CD4-positive, alpha-beta T cell (primary cell): ENCODE measurements around the gene SECTM1. TPM values are rescaled to one million over a fixed set of nuclear protein-coding genes. Genes with fewer than 3 reads are reported as not detected.

ENCODE experiments used
- ATAC-seq: fragments of 200-7000 bp; cut with Tn5 transposase; one replicate; pipeline ENCODE4 v1.10.0; 2022; ENCODE audit warnings: mild to moderate bottlenecking; ENCODE audit not compliant: poor library complexity
- CTCF ChIA-PET: fragments of 350-600 bp; sonication (Branson Sonifier 250); formaldehyde crosslinking; loops from one replicate; lab custom pipeline; 2021; ENCODE audit warnings: antibody characterized with exemption, inconsistent platforms; lab: Charles Lee
- POLR2A ChIA-PET: fragments of 350-600 bp; sonication (Branson Sonifier 250); formaldehyde crosslinking; loops from one replicate; lab custom pipeline; 2021; ENCODE audit warnings: antibody characterized with exemption, inconsistent platforms; lab: Charles Lee
- DNase-seq, 14 experiments: peaks; one replicate each; pipeline ENCODE4 v3.0.0-alpha.2; 2013 to 2020; ENCODE audit warnings: mixed read lengths in 2 of 14
- H3K27ac ChIP-seq, 2 donors: one replicate each; pipeline versions ENCODE4 v1.5.1 to v1.7.0; 2013; ENCODE audit warnings: low read length in 2 of 2, low read depth in 1 of 2, mild to moderate bottlenecking in 1 of 2
- H3K27me3 ChIP-seq, 2 experiments: 1 replicate in 1 of 2; 2 replicates in 1 of 2; pipeline versions ENCODE4 v1.6.1 to v1.7.0; 2013; ENCODE audit warnings: low read length in 2 of 2, control low read depth in 1 of 2, mild to moderate bottlenecking in 1 of 2, moderate library complexity in 1 of 2; ENCODE audit not compliant: insufficient read depth in 2 of 2, control insufficient read depth in 1 of 2
- H3K36me3 ChIP-seq: one replicate; pipeline ENCODE4 v1.6.1; 2013; ENCODE audit warnings: low read length, control low read depth; ENCODE audit not compliant: insufficient read depth
- H3K4me1 ChIP-seq: one replicate; pipeline ENCODE4 v1.6.1; 2013; ENCODE audit warnings: low read length, control low read depth; ENCODE audit not compliant: insufficient read depth
- H3K4me3 ChIP-seq: one replicate; pipeline ENCODE4 v1.5.1; 2013; ENCODE audit warnings: mild to moderate bottlenecking, low read length, moderate library complexity
- H3K9me3 ChIP-seq, 2 experiments: 1 replicate in 1 of 2; 2 replicates in 1 of 2; pipeline versions ENCODE4 v1.6.1 to v1.7.0; 2013; ENCODE audit warnings: low read length in 2 of 2, mild to moderate bottlenecking in 2 of 2, control low read depth in 1 of 2, moderate library complexity in 1 of 2; ENCODE audit not compliant: control insufficient read depth in 1 of 2, insufficient read depth in 1 of 2
- H3K27ac Mint-ChIP-seq: one replicate; pipeline ENCODE4 v1.8.0; 2020; ENCODE audit warnings: mixed read lengths
- H3K27me3 Mint-ChIP-seq: one replicate; pipeline ENCODE4 v1.8.0; 2021; ENCODE audit warnings: mixed read lengths
- H3K36me3 Mint-ChIP-seq: one replicate; pipeline ENCODE4 v1.8.0; 2021; ENCODE audit warnings: low read depth, mixed read lengths
- H3K4me1 Mint-ChIP-seq: one replicate; pipeline ENCODE4 v1.8.0; 2021; ENCODE audit warnings: low read depth, mixed read lengths
- H3K4me3 Mint-ChIP-seq: one replicate; pipeline ENCODE4 v1.8.0; 2020; ENCODE audit warnings: mild to moderate bottlenecking, mixed read lengths
- H3K9me3 Mint-ChIP-seq: one replicate; pipeline ENCODE4 v1.8.0; 2020; ENCODE audit warnings: mixed read lengths
- intact Hi-C, 2 experiments: fragments of 100-400 bp; cut with DNase I in 1 of 2; cut with micrococcal nuclease in 1 of 2; formaldehyde crosslinking; loops; one replicate each; pipeline versions ENCODE4 v1.15.1 to v1.9.0; 2023 to 2025; cut with DNase I, micrococcal nuclease
- total RNA-seq, 174 experiments: library from RNA in 2 of 174; stranded (reverse) in 2 of 174; gene quantifications; one replicate each; pipeline ENCODE4 v1.2.3 and lab custom pipeline; 2021 to 2026
- TF ChIP-seq, protein P1 (sequence below): fragments of 200-600 bp; IDR thresholded peaks from one replicate; pipeline ENCODE4 v1.8.0; 2022; ENCODE audit warnings: antibody characterized with exemption, mild to moderate bottlenecking

Gene SECTM1
- total RNA-seq, 2 experiments from 2014 or later = 2.1 to 3.1 TPM

- Histone ChIP-seq H3K27me3 (peaks cover 0 to 8% of the 10 kb centered on the region in 2 experiments), H3K27ac (peak overlapping the region in 1 of 2 donors; percentile 22), H3K9me3 (peaks cover 0 to 5% of the 10 kb centered on the region in 2 experiments), H3K4me1 (peaks cover 39% of the 10 kb centered on the region), H3K4me3 (peak overlapping the region; percentile 71), H3K36me3 (no peaks in the 10 kb centered on the region)
- Mint-ChIP-seq H3K9me3 (no peaks in the 10 kb centered on the region), H3K36me3 (no peaks in the 10 kb centered on the region), H3K4me3 (peak overlapping the region; percentile 99), H3K27ac (peak overlapping the region; percentile 70), H3K4me1 (peaks cover 13% of the 10 kb centered on the region), H3K27me3 (peaks cover 4% of the 10 kb centered on the region)
- ATAC-seq (peak; percentile 43), DNase-seq (peak in 4 of 14 experiments; percentile 22 to 58 (median 46))
- TF ChIP-seq, protein P1, sequence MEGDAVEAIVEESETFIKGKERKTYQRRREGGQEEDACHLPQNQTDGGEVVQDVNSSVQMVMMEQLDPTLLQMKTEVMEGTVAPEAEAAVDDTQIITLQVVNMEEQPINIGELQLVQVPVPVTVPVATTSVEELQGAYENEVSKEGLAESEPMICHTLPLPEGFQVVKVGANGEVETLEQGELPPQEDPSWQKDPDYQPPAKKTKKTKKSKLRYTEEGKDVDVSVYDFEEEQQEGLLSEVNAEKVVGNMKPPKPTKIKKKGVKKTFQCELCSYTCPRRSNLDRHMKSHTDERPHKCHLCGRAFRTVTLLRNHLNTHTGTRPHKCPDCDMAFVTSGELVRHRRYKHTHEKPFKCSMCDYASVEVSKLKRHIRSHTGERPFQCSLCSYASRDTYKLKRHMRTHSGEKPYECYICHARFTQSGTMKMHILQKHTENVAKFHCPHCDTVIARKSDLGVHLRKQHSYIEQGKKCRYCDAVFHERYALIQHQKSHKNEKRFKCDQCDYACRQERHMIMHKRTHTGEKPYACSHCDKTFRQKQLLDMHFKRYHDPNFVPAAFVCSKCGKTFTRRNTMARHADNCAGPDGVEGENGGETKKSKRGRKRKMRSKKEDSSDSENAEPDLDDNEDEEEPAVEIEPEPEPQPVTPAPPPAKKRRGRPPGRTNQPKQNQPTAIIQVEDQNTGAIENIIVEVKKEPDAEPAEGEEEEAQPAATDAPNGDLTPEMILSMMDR = no peak
- ChIA-PET POLR2A (interaction anchor here (1.1 to 3.1 kb wide), 6 partner anchors 18 to 134 kb away, joined by 4 to 33 read pairs (median 9); partner anchors contain the start of gene CD7), CTCF (no interaction called here)
- intact Hi-C loops = loop anchor here in 1 of 2 experiments (5.0 kb wide), 1 partner anchor 38 kb away; no protein-coding TSS in a partner anchor
These were observed 1.2 kb upstream of the SECTM1 start for GRCh38 chr17:82334622-82335394.

- ATAC-seq = no peak
- Histone ChIP-seq H3K4me3 (peak overlapping the region; percentile 71), H3K4me1 (peaks cover 39% of the 10 kb centered on the region), H3K36me3 (no peaks in the 10 kb centered on the region), H3K27ac (no peak overlapping the region), H3K27me3 (peaks cover 0 to 8% of the 10 kb centered on the region in 2 experiments), H3K9me3 (peaks cover 0 to 5% of the 10 kb centered on the region in 2 experiments)
- peak in 1 of 14 experiments; percentile 30 for DNase-seq
- intact Hi-C loops = no loop called here
- POLR2A ChIA-PET = interaction anchor here (1.0 to 3.1 kb wide), 7 partner anchors 17 to 133 kb away, joined by 3 to 33 read pairs (median 12); partner anchors contain the start of gene CD7
- H3K27me3 Mint-ChIP-seq = peaks cover 4% of the 10 kb centered on the region
- H3K27ac Mint-ChIP-seq = no peak overlapping the region
- H3K4me1 Mint-ChIP-seq = peaks cover 13% of the 10 kb centered on the region
- peak overlapping the region; percentile 99 for H3K4me3 Mint-ChIP-seq
- TF ChIP-seq, protein P1 = no peak
- H3K9me3 Mint-ChIP-seq = no peaks in the 10 kb centered on the region
- CTCF ChIA-PET = no interaction called here
- no peaks in the 10 kb centered on the region for H3K36me3 Mint-ChIP-seq
These were observed 647 bp upstream of the SECTM1 start for GRCh38 chr17:82334204-82334621.

GRCh38 chr17:82332669-82333278 is 792 bp downstream of the SECTM1 start:
- H3K4me1 Mint-ChIP-seq = peaks cover 13% of the 10 kb centered on the region
- CTCF ChIA-PET = interaction anchor here (1.3 kb wide), 1 partner anchor 12 kb away, joined by 3 read pairs; no protein-coding TSS in a partner anchor
- H3K36me3 Mint-ChIP-seq = no peaks in the 10 kb centered on the region
- TF ChIP-seq, protein P1 = no peak
- Histone ChIP-seq H3K4me3 (peak overlapping the region; percentile 63), H3K27ac (no peak overlapping the region), H3K9me3 (peaks cover 0 to 5% of the 10 kb centered on the region in 2 experiments), H3K36me3 (no peaks in the 10 kb centered on the region), H3K27me3 (peaks cover 0 to 8% of the 10 kb centered on the region in 2 experiments), H3K4me1 (peaks cover 39% of the 10 kb centered on the region)
- peak overlapping the region; percentile 93 for H3K4me3 Mint-ChIP-seq
- DNase-seq (peak in 6 of 14 experiments; percentile 20 to 77 (median 40)), ATAC-seq (peak; percentile 57)
- H3K27me3 Mint-ChIP-seq = peaks cover 4% of the 10 kb centered on the region
- peak overlapping the region; percentile 57 for H3K27ac Mint-ChIP-seq
- intact Hi-C loops = no loop called here
- H3K9me3 Mint-ChIP-seq = no peaks in the 10 kb centered on the region
- POLR2A ChIA-PET = interaction anchor here (0.7 to 3.1 kb wide), 8 partner anchors 16 to 101 kb away, joined by 3 to 33 read pairs (median 9); partner anchors contain the start of gene CD7
